NT2/D1 (cell line): ENCODE measurements around the gene USP44.

Source experiments
- SUZ12 ChIP-seq: IDR thresholded peaks from 2 replicates; pipeline ENCODE4 v1.6.1; 2011; ENCODE audit not compliant: insufficient read length, insufficient read depth; ENCODE audit errors: extremely low read depth
- YY1 ChIP-seq: IDR thresholded peaks from 2 replicates; pipeline ENCODE4 v1.6.1; 2011; ENCODE audit not compliant: insufficient read length, insufficient read depth

GRCh38 chr12:95538656-95539055 is 12.6 kb downstream of the USP44 start:
- TF ChIP-seq YY1 (no peak), SUZ12 (no peak)
